ENCODE data around the gene CHST6.
A peak's percentile ranks its signal among the peaks of the same experiment; 100 is the strongest.
"Not testable (repeated sequence)": the region's sequence is repeated elsewhere in the genome, so short reads cannot be mapped to it uniquely, and the experiment has no call there.

Gene CHST6

DNA sequence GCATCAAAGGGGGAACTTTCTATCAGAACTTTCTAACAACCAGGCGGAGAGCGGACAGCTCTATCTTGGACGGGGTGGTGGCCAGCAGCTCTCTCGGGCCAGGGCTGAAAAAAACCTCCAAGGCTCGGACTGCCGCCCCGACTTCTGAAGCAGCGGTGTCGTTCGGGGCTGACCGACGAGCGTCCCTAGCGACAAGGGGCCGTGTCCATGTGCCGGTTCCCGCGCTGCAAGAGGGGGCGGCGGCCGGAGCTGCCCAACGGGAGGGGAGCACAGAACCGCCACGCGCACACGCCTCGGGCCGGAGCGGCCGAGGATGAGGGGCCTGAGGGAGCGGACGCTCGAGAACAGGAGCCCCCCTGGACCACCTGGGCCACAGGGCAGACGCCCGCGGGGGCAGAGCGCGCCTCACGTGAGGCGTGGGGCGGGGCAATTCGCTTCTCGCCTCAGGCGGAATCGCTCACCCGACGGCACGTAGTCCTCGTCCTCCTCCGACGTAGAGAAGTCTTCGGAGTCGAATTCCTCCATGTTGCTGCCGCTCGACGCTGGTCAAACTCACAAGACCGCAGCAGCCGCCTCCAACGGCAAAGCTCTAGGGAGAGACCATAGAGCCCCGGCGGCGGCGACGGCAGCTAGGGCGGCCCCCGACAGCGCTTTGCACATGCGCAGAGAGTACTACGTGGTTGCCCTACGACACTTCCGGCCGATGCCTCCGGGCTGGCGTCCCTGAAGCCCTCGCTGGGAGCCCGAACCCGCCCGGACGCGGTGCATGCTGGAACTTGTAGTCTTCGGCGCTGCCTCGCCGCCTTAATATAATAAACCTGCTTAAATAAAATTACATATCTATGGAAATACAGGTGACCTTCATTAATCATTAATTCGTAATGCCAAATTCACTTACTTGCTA, 62.2 kb downstream of the CHST6 start, which contains the start of gene CFDP1:
Gene CFDP1 (minus strand): TSS at position 676 of the 904 bp plus-strand sequence. CDS start 151 bp downstream, at position 525.
- DNase-seq, result peak; percentile 94

DNA sequence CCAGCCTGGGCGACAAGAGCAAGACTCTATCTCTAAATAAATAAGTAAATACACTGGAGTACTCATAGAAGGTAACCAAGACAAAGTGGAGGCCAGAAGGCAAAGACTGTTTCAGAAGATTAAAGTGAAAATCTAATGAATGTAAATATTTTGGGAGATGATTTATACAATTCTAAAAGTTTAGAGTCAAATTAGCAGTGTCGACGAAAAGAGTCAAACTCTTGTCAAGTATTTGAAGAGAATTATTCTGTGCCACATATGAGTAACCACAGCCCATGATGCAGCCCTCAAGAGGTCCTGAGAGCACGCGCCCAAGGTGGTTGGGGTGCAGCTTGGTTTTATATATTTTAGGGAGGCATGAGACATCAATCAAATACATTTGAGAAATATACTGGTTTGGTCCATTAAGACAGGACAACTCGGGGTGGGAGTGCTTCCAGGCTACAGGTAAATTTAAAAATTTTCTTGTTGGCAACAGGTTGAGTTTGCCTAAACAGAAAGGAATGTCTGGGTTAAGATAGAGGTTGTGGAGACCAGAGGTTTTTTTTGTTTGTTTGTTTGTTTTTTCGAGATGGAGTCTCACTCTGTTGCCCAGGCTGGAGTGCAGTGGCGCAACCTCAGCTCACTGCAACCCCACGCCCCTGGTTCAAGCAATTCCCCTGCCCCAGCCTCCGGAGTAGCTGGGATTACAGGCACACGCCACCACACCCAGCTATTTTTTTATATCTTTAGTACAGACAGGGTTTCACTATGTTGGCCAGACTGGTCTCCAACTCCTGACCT, 65.4 kb downstream of the CHST6 start:
- DNase-seq, result no peak

DNA sequence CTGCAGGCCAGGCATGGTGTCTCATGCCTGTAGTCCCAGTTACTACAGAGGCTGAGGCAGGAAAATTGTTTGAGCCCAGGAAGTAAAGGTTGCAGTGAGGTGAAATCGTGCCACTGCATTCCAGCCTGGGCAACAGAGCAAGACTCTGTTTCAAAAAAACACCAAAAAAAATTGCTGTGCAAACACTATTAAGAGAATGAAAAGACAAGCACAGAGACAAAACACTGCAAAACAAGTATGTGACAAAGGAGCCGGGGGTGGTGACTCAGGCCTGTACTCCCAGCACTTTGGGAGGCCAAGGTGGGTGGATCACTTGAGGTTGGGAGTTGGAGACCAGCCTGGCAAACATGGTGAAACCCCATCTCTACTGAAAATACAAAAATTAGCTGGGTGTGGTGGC, 68.7 kb downstream of the CHST6 start:
- DNase-seq, result not testable (repeated sequence)

DNA sequence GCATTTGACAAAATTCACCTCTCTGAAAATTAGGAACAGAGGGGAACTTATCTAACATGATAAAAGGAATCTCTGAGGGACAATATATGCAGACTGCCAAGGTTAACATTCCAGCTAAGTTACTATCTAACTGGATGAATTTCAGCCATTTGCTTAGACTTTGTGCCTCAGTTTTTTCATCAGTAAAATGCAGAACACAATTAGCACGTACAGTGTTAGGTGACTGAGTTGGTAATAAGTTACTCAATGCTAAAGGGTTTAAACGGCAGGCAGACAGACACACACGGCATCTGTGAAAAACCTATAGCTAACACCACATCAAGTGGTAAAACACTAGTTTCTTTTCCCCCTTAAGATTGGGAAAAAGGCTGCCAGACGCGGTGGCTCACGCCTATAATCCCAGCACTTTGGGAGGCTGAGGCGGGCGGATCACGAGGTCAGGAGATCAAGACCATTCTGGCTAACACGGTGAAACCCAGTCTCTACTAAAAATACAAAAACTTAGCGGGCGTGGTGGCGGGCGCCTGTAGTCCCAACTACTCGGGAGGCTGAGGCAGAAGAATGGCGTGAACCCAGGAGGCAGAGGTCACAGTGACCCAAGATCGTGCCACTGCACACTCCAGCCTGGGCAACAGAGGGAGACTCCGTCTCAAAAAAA, 71.0 kb downstream of the CHST6 start:
- not testable (repeated sequence) for DNase-seq

DNA sequence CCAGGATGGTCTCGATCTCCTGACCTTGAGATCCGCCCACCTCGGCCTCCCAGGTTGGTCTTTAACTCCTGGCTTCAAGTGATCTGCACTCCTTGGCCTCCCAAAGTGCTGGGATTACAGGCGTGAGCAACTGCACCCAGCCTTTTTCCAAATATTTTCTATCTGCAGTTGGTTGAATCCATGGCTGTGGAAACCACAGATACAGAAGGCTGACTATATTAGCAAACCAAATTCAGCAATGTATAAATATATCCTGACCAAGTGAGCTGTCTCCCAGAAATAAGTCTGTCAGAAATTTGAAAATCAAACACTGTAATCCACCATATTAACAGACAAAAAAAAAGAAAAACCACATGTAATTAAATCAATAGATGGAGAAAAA, 71.5 kb downstream of the CHST6 start:
- no peak for DNase-seq

Measured in fibroblast of upper back skin (primary cell).